GM18867 (cell line): Measurements from ENCODE around the gene SLC38A8.

Experiments
- ATAC-seq: cut with Tn5 transposase; IDR thresholded peaks from one replicate; pipeline ENCODE4 v1.9.1; 2021; ENCODE audit warnings: mild to moderate bottlenecking, moderate library complexity; ENCODE audit not compliant: unreplicated experiment

The SLC38A8 gene

GRCh38 chr16:84003038-84003437, 39.6 kb downstream of the SLC38A8 start:
- no peak for ATAC-seq

- no peak for ATAC-seq
These were observed 40.9 kb downstream of the SLC38A8 start for GRCh38 chr16:84001726-84002125.

- no peak for ATAC-seq
These were observed 41.5 kb downstream of the SLC38A8 start for GRCh38 chr16:84000989-84001642.

GRCh38 chr16:83998091-83998490, 44.5 kb downstream of the SLC38A8 start:
- ATAC-seq, result no peak

- ATAC-seq, result no peak
These were observed 45.9 kb downstream of the SLC38A8 start for GRCh38 chr16:83996481-83997252.

- no peak for ATAC-seq
These were observed 46.8 kb downstream of the SLC38A8 start for GRCh38 chr16:83995754-83996153.

GRCh38 chr16:83994703-83995102, 47.9 kb downstream of the SLC38A8 start:
- no peak for ATAC-seq

- ATAC-seq, result no peak
These were observed 48.5 kb downstream of the SLC38A8 start for GRCh38 chr16:83994087-83994486.

- no peak for ATAC-seq
These were observed 50.0 kb downstream of the SLC38A8 start for GRCh38 chr16:83992624-83993023.

GRCh38 chr16:83990492-83990891, 52.1 kb downstream of the SLC38A8 start:
- no peak for ATAC-seq

- ATAC-seq, result no peak
These were observed 53.3 kb downstream of the SLC38A8 start for GRCh38 chr16:83989300-83989699.

- ATAC-seq, result no peak
These were observed 59.1 kb downstream of the SLC38A8 start for GRCh38 chr16:83983491-83983890.

GRCh38 chr16:83981799-83982198, 60.8 kb downstream of the SLC38A8 start:
- ATAC-seq, result no peak

GRCh38 chr16:83980794-83981193, 61.8 kb downstream of the SLC38A8 start:
- ATAC-seq, result no peak

GRCh38 chr16:83979441-83979840, 63.2 kb downstream of the SLC38A8 start:
- ATAC-seq, result no peak

GRCh38 chr16:83978401-83978904, 64.1 kb downstream of the SLC38A8 start:
- no peak for ATAC-seq

- ATAC-seq, result no peak
These were observed 65.4 kb downstream of the SLC38A8 start for GRCh38 chr16:83977056-83977815.

- ATAC-seq, result no peak
These were observed 66.9 kb downstream of the SLC38A8 start for GRCh38 chr16:83975590-83976260.

- no peak for ATAC-seq
These were observed 68.1 kb downstream of the SLC38A8 start for GRCh38 chr16:83974475-83974874.

- no peak for ATAC-seq
These were observed 68.8 kb downstream of the SLC38A8 start for GRCh38 chr16:83973581-83974385.
